ENCODE data around the gene HIVEP2. TPM values are rescaled to one million over a fixed set of nuclear protein-coding genes. Genes with fewer than 3 reads are reported as not detected.

HIVEP2 gene
- total and polyA plus RNA-seq, 2 of the 4 experiments (the other 2 are of a cell fraction) = 4.3 to 11.3 TPM

GRCh38 chr6:142844065-142844755 is 100.8 kb downstream of the HIVEP2 start:
- Histone ChIP-seq H2BK15ac (ENCODE audit: low read depth, low read length) (no peak overlapping the region), H3K27ac (ENCODE audit: insufficient read depth, low read length) (no peak overlapping the region), H3K4me1 (ENCODE audit: control insufficient read depth, insufficient read depth, low read length) (peaks cover 22% of the 10 kb centered on the region), H3K4ac (ENCODE audit: low read depth, low read length) (0 out of 2 replicates have a peak overlapping the region, but pooled peaks have one; percentile 50), H3K23ac (ENCODE audit: low read depth, low read length) (peak overlapping the region; percentile 23; the same call in 1 of the 2 replicates), H3K18ac (ENCODE audit: low read depth, low read length) (peak overlapping the region; percentile 2; the same call in 1 of the 2 replicates), H2BK5ac (ENCODE audit: low read depth, low read length, poor library complexity, severe bottlenecking) (peak overlapping the region; percentile 78), H2AK9ac (replicated peaks; ENCODE audit: low read depth, low read length, poor library complexity) (no peak overlapping the region), H4K5ac (ENCODE audit: low read depth, low read length) (no peak overlapping the region), H3K56ac (ENCODE audit: extremely low read depth, insufficient read depth, low read length) (no peak overlapping the region), H4K91ac (ENCODE audit: insufficient read depth, low read depth, low read length) (no peak overlapping the region), H2BK120ac (ENCODE audit: low read depth, low read length) (peak overlapping the region; percentile 35; the same call in 1 of the 2 replicates), H3K4me2 (ENCODE audit: low read depth, low read length) (peak overlapping the region; percentile 73), H4K8ac (ENCODE audit: low read depth in 2 of 2, low read length in 2 of 2) (peak overlapping the region in 1 of 2 experiments; percentile 49; a peak in 1 of 4 replicates), H2BK20ac (ENCODE audit: low read depth, low read length) (peak overlapping the region; percentile 47), H3K14ac (replicated peaks; ENCODE audit: low read depth, low read length) (peak overlapping the region; percentile 73), H3K79me1 (ENCODE audit: low read depth in 1 of 2, low read length in 2 of 2) (peaks cover 26 to 60% of the 10 kb centered on the region in 2 experiments; a peak in 3 of 4 replicates), H3K36me3 (ENCODE audit: control insufficient read depth, insufficient read depth, low read length) (no peaks in the 10 kb centered on the region), H3K27me3 (ENCODE audit: control insufficient read depth, insufficient read depth, low read length) (no peaks in the 10 kb centered on the region), H3K9me3 (ENCODE audit: control insufficient read depth, insufficient read depth, low read length) (no peaks in the 10 kb centered on the region), H4K20me1 (ENCODE audit: insufficient read depth, low read length) (peaks cover 4% of the 10 kb centered on the region; the same call in 1 of the 2 replicates), H3K4me3 (ENCODE audit: insufficient read depth, low read depth, low read length) (no peak overlapping the region), H3K9ac (ENCODE audit: low read depth, low read length) (no peak overlapping the region; the same call in 1 of the 2 replicates), H2AFZ (replicated peaks; ENCODE audit: low read length, poor library complexity) (no peak overlapping the region), H2AK5ac (ENCODE audit: low read depth, low read length) (peak overlapping the region; percentile 66; the same call in 1 of the 2 replicates), H3K9me1 (ENCODE audit: insufficient read depth, low read length) (peaks cover 8% of the 10 kb centered on the region)
- in situ Hi-C loops (cut with MboI; ENCODE audit: low sequenced_read_pairs) = no loop called here
- no CpG with 5 or more reads among the region's 6 CpGs for WGBS, 2 experiments (ENCODE audit: extremely low coverage in 2 of 2, insufficient read length in 1 of 2)
- POLR2A ChIA-PET (ENCODE audit: unreplicated experiment) = no interaction called here
- TF ChIP-seq CEBPB (IDR thresholded peaks at IDR 0.05; ENCODE audit: low read depth, low read length) = peak; percentile 86
- no peak for TF ChIP-seq MAFK (IDR thresholded peaks at IDR 0.05; ENCODE audit: low read depth, low read length)
- DNase-seq = peak; percentile 79
- no TSS peak for BruUV-seq (replicated peaks)
- no peak; the same call in 1 of the 2 replicates for ATAC-seq (ENCODE audit: low read depth)
- CTCF ChIA-PET = interaction anchor here (1.5 kb wide), 1 partner anchor 583 kb away, joined by 4 read pairs; no protein-coding TSS in a partner anchor
- intact Hi-C loops (cut with micrococcal nuclease) = loop anchor here (2.0 kb wide), 1 partner anchor 101 kb away; the partner anchor contains the start of gene HIVEP2
- dilution Hi-C loops (cut with HindIII; ENCODE audit: low sequenced_read_pairs, unreplicated experiment) = no loop called here
